Fibroblast of peridontal ligament (primary cell): ENCODE results near the gene PCYOX1L.

Source experiments
- DNase-seq: peaks from one replicate; pipeline ENCODE4 v3.0.0-alpha.2; 2010; ENCODE audit errors: extremely low read depth

Gene PCYOX1L

GRCh38 chr5:149407323-149408251 lies 49.7 kb downstream of the PCYOX1L start:
- no peak for DNase-seq

- DNase-seq, result peak; percentile 24
These were observed 50.6 kb downstream of the PCYOX1L start for GRCh38 chr5:149408252-149409099.

- peak; percentile 56 for DNase-seq
These were observed 51.6 kb downstream of the PCYOX1L start for GRCh38 chr5:149409268-149409948.

- DNase-seq, result no peak
These were observed 52.2 kb downstream of the PCYOX1L start for GRCh38 chr5:149410071-149410470.

- DNase-seq, result peak; percentile 68
These were observed 53.0 kb downstream of the PCYOX1L start for GRCh38 chr5:149410721-149411432.

GRCh38 chr5:149411738-149412519 lies 54.1 kb downstream of the PCYOX1L start:
- DNase-seq, result no peak

- no peak for DNase-seq
These were observed 55.1 kb downstream of the PCYOX1L start for GRCh38 chr5:149412783-149413476.

GRCh38 chr5:149413477-149414210 lies 55.8 kb downstream of the PCYOX1L start:
- DNase-seq, result no peak

- peak; percentile 73 for DNase-seq
These were observed 56.7 kb downstream of the PCYOX1L start for GRCh38 chr5:149414405-149415065.

- no peak for DNase-seq
These were observed 57.5 kb downstream of the PCYOX1L start for GRCh38 chr5:149415066-149415967.

- peak; percentile 87 for DNase-seq
These were observed 59.3 kb downstream of the PCYOX1L start for GRCh38 chr5:149416987-149417710.

- DNase-seq, result no peak
These were observed 60.0 kb downstream of the PCYOX1L start for GRCh38 chr5:149417711-149418368.

GRCh38 chr5:149418910-149419531 lies 61.2 kb downstream of the PCYOX1L start:
- DNase-seq, result no peak
